DOHH2 (cell line): ENCODE measurements around the gene CGNL1.

ENCODE experiments used
- CTCF ChIP-seq: fragments of 200-600 bp; sonication (generic); IDR thresholded peaks from one replicate; pipeline ENCODE4 v1.5.1; 2014; ENCODE audit warnings: antibody characterized with exemption, mild to moderate bottlenecking, low read depth, low read length; ENCODE audit not compliant: poor library complexity, severe bottlenecking
- EZH2phosphoT487 ChIP-seq: fragments of 200-600 bp; sonication (generic); IDR thresholded peaks from 2 replicates; pipeline ENCODE4 v1.6.1; 2017; ENCODE audit warnings: borderline replicate concordance, mild to moderate bottlenecking, antibody characterized with exemption, low read length, moderate library complexity, mixed read lengths

- TF ChIP-seq CTCF (no peak), EZH2phosphoT487 (no peak)
Measured at GRCh38 chr15:57557810-57558209, 181.5 kb downstream of the CGNL1 start.
